Rectal smooth muscle tissue (tissue), 1 donor: ENCODE data around the gene SH3GL1.

Experiments
- H3K27ac ChIP-seq: one replicate; pipeline ENCODE4 v1.7.0; 2013; ENCODE audit warnings: low read depth, low read length, inconsistent platforms
- H3K27me3 ChIP-seq: one replicate; pipeline ENCODE4 v1.7.0; 2013; ENCODE audit warnings: low read length; ENCODE audit not compliant: control insufficient read depth, insufficient read depth
- H3K36me3 ChIP-seq: one replicate; pipeline ENCODE4 v1.7.0; 2013; ENCODE audit warnings: low read length; ENCODE audit not compliant: control insufficient read depth, insufficient read depth
- H3K4me1 ChIP-seq: one replicate; pipeline ENCODE4 v1.7.0; 2013; ENCODE audit warnings: low read length; ENCODE audit not compliant: control insufficient read depth, insufficient read depth
- H3K4me3 ChIP-seq: one replicate; pipeline ENCODE4 v1.7.0; 2013; ENCODE audit warnings: low read length
- H3K9ac ChIP-seq: one replicate; pipeline ENCODE4 v1.7.0; 2013; ENCODE audit warnings: low read length

Gene SH3GL1

DNA sequence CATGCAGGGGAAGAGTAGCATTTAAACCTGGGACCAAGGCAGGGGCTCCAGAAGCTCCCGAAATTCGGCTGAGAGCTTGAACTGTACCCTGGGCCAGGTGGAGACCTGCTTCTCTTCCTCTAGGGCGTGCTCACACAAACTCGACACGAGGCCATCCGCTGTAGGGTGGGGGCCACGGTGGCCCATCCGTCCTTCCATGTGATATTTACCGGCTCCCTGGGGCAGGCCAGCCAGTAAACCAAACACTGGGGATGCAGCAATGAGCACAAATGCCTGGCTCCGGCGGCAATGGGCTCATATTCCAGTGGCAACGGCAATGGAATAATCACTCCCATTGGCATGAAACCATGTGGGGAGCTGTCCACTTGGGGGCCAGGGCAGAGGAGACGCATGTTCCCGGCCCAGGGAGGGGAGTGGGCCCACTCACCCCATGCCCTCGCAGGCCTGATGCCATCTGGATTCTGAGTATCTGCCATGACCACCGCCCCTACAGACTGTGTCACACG is 10.8 kb downstream of the SH3GL1 start:
- H3K36me3 ChIP-seq, result peaks cover 2% of the 10 kb centered on the region
- peaks cover 39% of the 10 kb centered on the region for H3K4me1 ChIP-seq
- H3K27ac ChIP-seq, result peak overlapping the region; percentile 86
- no peak overlapping the region for H3K9ac ChIP-seq
- H3K27me3 ChIP-seq, result no peaks in the 10 kb centered on the region
- peak overlapping the region; percentile 41 for H3K4me3 ChIP-seq

- H3K4me1 ChIP-seq, result peaks cover 34% of the 10 kb centered on the region
- H3K27ac ChIP-seq, result peak overlapping the region; percentile 6
- peaks cover 2% of the 10 kb centered on the region for H3K36me3 ChIP-seq
- no peak overlapping the region for H3K4me3 ChIP-seq
- no peak overlapping the region for H3K9ac ChIP-seq
- no peaks in the 10 kb centered on the region for H3K27me3 ChIP-seq
Measured at GRCh38 chr19:4389064-4389375, 11.3 kb downstream of the SH3GL1 start.

DNA sequence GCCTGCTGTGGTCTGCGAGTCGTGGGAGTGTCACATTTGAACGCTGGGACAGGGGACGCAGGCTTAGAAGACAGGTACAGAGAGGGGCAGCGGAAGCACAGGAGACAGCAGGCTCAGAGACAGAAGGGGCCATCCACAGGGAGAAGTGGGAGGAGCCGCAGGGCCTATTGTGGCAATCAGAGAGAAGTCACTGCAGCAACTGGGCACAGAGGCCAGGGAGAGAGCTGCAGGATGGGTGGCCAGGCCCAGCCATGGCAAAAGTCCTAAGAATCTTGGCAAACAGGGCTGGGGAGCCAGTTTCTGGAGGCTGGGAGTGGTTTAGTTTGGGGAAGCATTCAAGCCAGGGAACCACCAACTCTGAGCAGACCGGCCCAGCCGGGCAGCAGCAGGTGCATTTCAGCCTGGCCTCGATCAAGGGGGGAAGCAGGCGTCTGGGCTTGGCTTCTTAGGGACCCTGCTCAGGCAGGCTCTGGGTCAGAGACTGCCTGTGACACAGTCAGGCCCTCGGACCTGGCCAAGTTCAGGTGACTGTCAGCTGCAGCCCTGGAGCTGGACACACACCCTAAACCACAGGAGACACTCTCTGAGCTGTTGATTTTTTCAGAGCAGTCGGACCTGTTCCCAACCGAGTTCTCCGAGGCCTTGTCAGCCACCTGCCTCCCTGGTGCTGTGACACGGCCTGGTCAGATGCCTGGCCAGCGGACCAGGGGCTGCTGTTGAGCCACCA is 11.8 kb downstream of the SH3GL1 start:
- no peak overlapping the region for H3K9ac ChIP-seq
- H3K4me1 ChIP-seq, result peaks cover 34% of the 10 kb centered on the region
- H3K4me3 ChIP-seq, result no peak overlapping the region
- peak overlapping the region; percentile 23 for H3K27ac ChIP-seq
- peaks cover 6% of the 10 kb centered on the region for H3K36me3 ChIP-seq
- no peaks in the 10 kb centered on the region for H3K27me3 ChIP-seq

GRCh38 chr19:4386041-4386782 is 14.1 kb downstream of the SH3GL1 start:
- Histone ChIP-seq H3K9ac (no peak overlapping the region), H3K36me3 (peaks cover 8% of the 10 kb centered on the region), H3K4me1 (peaks cover 27% of the 10 kb centered on the region), H3K27me3 (no peaks in the 10 kb centered on the region), H3K27ac (no peak overlapping the region), H3K4me3 (no peak overlapping the region)

DNA sequence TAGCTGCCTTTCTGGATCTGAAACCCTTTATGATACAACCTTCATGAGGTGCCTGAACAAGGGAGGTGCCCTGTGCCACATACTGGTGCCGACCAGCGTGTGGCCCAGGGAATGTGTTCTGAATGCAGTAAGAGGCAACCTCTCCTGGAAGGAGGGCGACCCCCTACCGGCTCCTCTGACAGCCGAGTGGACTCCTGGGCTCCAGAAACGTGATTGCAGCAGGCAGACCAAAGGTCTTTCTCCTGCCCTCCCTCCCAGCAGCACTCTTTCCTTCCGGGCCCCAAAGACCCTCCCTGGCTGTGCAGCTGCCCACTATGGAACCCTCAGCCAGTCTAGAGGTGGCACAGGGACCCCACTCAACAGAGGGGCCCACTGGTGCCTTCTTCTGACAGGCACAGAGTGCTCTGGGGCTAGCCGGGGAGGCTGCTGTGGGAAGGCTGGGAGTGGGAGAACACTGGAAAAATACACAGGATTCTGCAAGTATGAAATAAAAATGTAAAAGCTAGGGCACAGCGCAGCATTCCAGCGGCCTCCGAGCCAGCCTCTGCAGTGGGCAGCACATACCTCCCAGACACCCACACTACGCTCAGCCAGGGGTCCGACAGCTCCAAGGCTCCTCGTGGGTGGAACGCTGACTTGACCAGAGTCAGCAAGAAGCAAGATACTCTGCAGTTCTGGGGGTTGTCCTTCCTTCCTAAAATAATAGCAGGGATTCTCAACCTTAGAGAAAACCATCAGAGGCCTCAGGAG is 14.9 kb downstream of the SH3GL1 start:
- Histone ChIP-seq H3K4me1 (peaks cover 20% of the 10 kb centered on the region), H3K36me3 (peaks cover 8% of the 10 kb centered on the region), H3K9ac (no peak overlapping the region), H3K4me3 (no peak overlapping the region), H3K27ac (no peak overlapping the region), H3K27me3 (no peaks in the 10 kb centered on the region)

- Histone ChIP-seq H3K27ac (no peak overlapping the region), H3K36me3 (peaks cover 8% of the 10 kb centered on the region), H3K4me3 (no peak overlapping the region), H3K4me1 (peaks cover 15% of the 10 kb centered on the region), H3K9ac (no peak overlapping the region), H3K27me3 (no peaks in the 10 kb centered on the region)
Measured at GRCh38 chr19:4380254-4380727, 20.1 kb downstream of the SH3GL1 start.

DNA sequence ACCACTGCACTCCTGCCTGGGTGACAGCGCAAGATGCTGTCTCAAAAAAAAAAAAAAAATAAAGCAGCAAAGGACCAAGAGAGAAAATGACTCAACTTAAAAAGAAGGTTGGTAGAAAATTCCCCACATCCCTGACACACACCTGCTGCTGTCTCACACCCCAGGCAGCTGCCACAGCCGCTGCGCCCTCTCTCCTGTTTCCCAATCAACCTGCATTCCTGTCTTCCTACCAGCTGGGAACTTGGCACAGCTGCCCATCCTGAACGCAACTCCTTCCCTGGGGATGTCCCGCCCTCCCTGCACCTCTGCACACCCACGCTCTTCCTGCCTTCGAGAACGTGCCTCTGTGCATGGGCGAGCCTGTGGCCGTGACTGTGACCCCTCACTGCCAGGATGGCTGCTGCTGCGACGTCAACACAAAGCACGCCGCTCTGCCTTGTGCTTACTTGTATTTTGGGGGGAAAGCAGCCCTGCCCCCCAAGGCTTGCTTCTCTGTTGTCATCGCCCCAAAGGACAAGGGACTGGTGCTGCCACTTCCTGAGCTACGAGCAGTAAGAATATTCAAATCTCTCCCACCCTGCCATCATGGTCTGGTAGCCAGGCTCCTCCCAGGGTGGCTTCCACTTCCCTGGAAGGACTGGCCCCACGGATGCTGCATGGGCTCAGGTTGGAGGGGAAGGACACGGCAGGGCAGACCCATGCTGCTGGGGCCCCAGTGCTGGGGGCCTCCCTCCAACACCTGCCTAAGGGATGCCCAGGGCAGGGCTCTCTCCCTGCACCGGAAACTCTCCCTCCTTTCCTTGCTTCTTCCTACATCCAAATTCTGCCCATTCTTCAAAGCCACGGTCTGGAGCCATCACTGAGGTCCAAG is 20.7 kb downstream of the SH3GL1 start:
- Histone ChIP-seq H3K4me1 (peaks cover 21% of the 10 kb centered on the region), H3K36me3 (peaks cover 6% of the 10 kb centered on the region), H3K9ac (no peak overlapping the region), H3K4me3 (no peak overlapping the region), H3K27me3 (no peaks in the 10 kb centered on the region), H3K27ac (no peak overlapping the region)

- no peak overlapping the region for H3K4me3 ChIP-seq
- H3K36me3 ChIP-seq, result peaks cover 6% of the 10 kb centered on the region
- no peak overlapping the region for H3K9ac ChIP-seq
- H3K27me3 ChIP-seq, result no peaks in the 10 kb centered on the region
- no peak overlapping the region for H3K27ac ChIP-seq
- H3K4me1 ChIP-seq, result peaks cover 24% of the 10 kb centered on the region
Measured at GRCh38 chr19:4378886-4379285, 21.5 kb downstream of the SH3GL1 start.

DNA sequence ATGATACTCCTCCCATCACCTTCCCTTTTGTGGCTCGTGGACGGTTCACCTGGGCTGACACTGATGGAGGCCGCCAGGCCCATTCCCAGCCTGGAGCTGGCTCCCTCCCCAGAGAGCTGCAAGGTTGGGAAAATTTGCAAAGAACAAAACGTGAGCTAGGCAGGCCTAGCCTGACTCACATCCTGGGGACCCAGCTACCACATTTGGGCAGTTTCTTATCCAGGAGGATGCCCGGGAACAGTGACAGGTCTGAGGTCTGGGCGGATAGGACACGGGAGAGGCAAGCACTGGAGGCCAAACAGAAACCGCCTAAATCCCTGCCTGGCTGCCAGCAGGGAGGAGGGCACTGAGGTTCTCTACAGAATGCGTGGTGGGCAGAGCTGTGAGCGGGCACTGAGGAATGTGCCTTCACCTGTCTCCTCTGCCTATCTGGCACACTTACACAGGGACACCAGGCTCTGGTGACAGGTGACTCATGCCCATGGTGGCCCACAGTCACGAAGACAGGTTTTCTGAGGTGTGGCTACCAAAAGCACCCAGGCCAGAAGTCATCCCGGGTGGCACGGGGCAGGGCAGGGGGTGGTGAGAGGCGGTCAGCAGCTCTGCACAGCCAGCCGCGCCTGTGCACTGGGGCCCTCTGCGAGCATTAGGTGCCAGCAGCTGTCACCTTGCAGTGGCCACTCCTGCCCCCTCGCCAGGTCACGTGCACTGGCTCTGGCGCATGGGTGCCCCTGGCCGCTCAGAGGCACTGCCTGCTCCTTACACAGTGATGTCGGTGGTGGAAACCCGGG is 23.2 kb downstream of the SH3GL1 start:
- Histone ChIP-seq H3K27me3 (no peaks in the 10 kb centered on the region), H3K9ac (no peak overlapping the region), H3K27ac (no peak overlapping the region), H3K36me3 (no peaks in the 10 kb centered on the region), H3K4me1 (peaks cover 30% of the 10 kb centered on the region), H3K4me3 (no peak overlapping the region)

GRCh38 chr19:4376671-4376990 is 23.7 kb downstream of the SH3GL1 start:
- peaks cover 30% of the 10 kb centered on the region for H3K4me1 ChIP-seq
- H3K27ac ChIP-seq, result no peak overlapping the region
- H3K36me3 ChIP-seq, result no peaks in the 10 kb centered on the region
- no peaks in the 10 kb centered on the region for H3K27me3 ChIP-seq
- H3K9ac ChIP-seq, result no peak overlapping the region
- H3K4me3 ChIP-seq, result no peak overlapping the region

GRCh38 chr19:4376028-4376670 is 24.2 kb downstream of the SH3GL1 start:
- peak overlapping the region; percentile 1 for H3K4me3 ChIP-seq
- H3K27ac ChIP-seq, result peak overlapping the region; percentile 27
- H3K4me1 ChIP-seq, result peaks cover 30% of the 10 kb centered on the region
- H3K27me3 ChIP-seq, result no peaks in the 10 kb centered on the region
- no peak overlapping the region for H3K9ac ChIP-seq
- no peaks in the 10 kb centered on the region for H3K36me3 ChIP-seq
